Stimulated activated CD8-positive, alpha-beta memory T cell treated with anti-CD3 and anti-CD28 coated beads, Interleukin-12 subunit alpha, Interleukin-12 subunit beta, amount 100 ng/mL, for 24 hours (primary cell): Measurements from ENCODE around the gene USP54.
A peak's percentile ranks its signal among the peaks of the same experiment; 100 is the strongest.
"Not testable (repeated sequence)": the region's sequence is repeated elsewhere in the genome, so short reads cannot be mapped to it uniquely, and the experiment has no call there.

ENCODE experiments used
- DNase-seq: peaks from one replicate; pipeline ENCODE4 v3.0.0-alpha.2; 2020; ENCODE audit errors: extremely low read depth

The USP54 gene

GRCh38 chr10:73590881-73591799 is at the start of gene USP54:
USP54 (minus strand) TSS chr10:73591342; CDS start chr10:73575658, 15,684 bp downstream.
- DNase-seq, result no peak

GRCh38 chr10:73639286-73639685 is 48.1 kb upstream of the USP54 start:
- no peak for DNase-seq

- no peak for DNase-seq
These were observed 44.6 kb upstream of the USP54 start for GRCh38 chr10:73635781-73636180.

- DNase-seq, result no peak
These were observed 43.3 kb upstream of the USP54 start for GRCh38 chr10:73634421-73634820.

GRCh38 chr10:73629165-73629564 is 38.0 kb upstream of the USP54 start:
- DNase-seq, result no peak

- no peak for DNase-seq
These were observed 37.3 kb upstream of the USP54 start for GRCh38 chr10:73628405-73628804.

GRCh38 chr10:73627300-73627699 is 36.2 kb upstream of the USP54 start:
- DNase-seq, result no peak

- DNase-seq, result peak; percentile 79
These were observed 35.0 kb upstream of the USP54 start for GRCh38 chr10:73625884-73626752.

- DNase-seq, result no peak
These were observed 34.1 kb upstream of the USP54 start for GRCh38 chr10:73625004-73625883.

GRCh38 chr10:73623056-73623455 is 31.9 kb upstream of the USP54 start:
- no peak for DNase-seq

GRCh38 chr10:73620974-73621373 is 29.8 kb upstream of the USP54 start:
- DNase-seq, result not testable (repeated sequence)

- not testable (repeated sequence) for DNase-seq
These were observed 26.0 kb upstream of the USP54 start for GRCh38 chr10:73617143-73617542.

GRCh38 chr10:73614720-73615119 is 23.6 kb upstream of the USP54 start:
- DNase-seq, result no peak

GRCh38 chr10:73609116-73609515 is 18.0 kb upstream of the USP54 start:
- no peak for DNase-seq

GRCh38 chr10:73601486-73601921 is 10.4 kb upstream of the USP54 start:
- DNase-seq, result no peak

- DNase-seq, result no peak
These were observed 6.2 kb upstream of the USP54 start for GRCh38 chr10:73597346-73597745.

- DNase-seq, result no peak
These were observed 2.7 kb upstream of the USP54 start for GRCh38 chr10:73593812-73594211.

- no peak for DNase-seq
These were observed 2.0 kb upstream of the USP54 start for GRCh38 chr10:73593110-73593509.

- no peak for DNase-seq
These were observed 975 bp upstream of the USP54 start for GRCh38 chr10:73591935-73592699.

- DNase-seq, result no peak
These were observed 1.5 kb downstream of the USP54 start for GRCh38 chr10:73589563-73590126.
